KMS-11 (cell line): ENCODE results near the gene GLI3.

Source experiments
- H2AFZ ChIP-seq: fragments of 200-600 bp; sonication (generic); 2 replicates; pipeline ENCODE4 v1.6.1; 2016; ENCODE audit warnings: antibody characterized with exemption, mixed run types, low read depth
- H3K27ac ChIP-seq: fragments of 200-600 bp; sonication (generic); 2 replicates; pipeline ENCODE4 v1.6.1; 2016; ENCODE audit warnings: mild to moderate bottlenecking, mixed run types
- H3K27me3 ChIP-seq: fragments of 200-600 bp; sonication (generic); 2 replicates; pipeline ENCODE4 v1.6.1; 2017; ENCODE audit warnings: mild to moderate bottlenecking, low read depth, mixed run types, moderate library complexity; ENCODE audit not compliant: insufficient read depth
- H3K36me3 ChIP-seq: fragments of 200-600 bp; sonication (generic); 2 replicates; pipeline ENCODE4 v1.6.1; 2017; ENCODE audit warnings: mild to moderate bottlenecking, mixed run types; ENCODE audit not compliant: insufficient read depth
- H3K4me1 ChIP-seq: fragments of 200-600 bp; sonication (generic); 2 replicates; pipeline ENCODE4 v1.6.1; 2016; ENCODE audit warnings: mild to moderate bottlenecking, low read depth, mixed run types; ENCODE audit not compliant: poor library complexity, severe bottlenecking
- H3K4me2 ChIP-seq: fragments of 200-600 bp; sonication (generic); 2 replicates; pipeline ENCODE4 v1.7.0; 2016; ENCODE audit warnings: mild to moderate bottlenecking, mixed run types
- H3K4me3 ChIP-seq: fragments of 200-600 bp; sonication (generic); IDR thresholded peaks from 2 replicates; pipeline ENCODE4 v1.6.1; 2017; ENCODE audit warnings: low read depth, low read length, mixed read lengths; ENCODE audit not compliant: insufficient read depth
- H3K79me2 ChIP-seq: fragments of 200-600 bp; sonication (generic); 2 replicates; pipeline ENCODE4 v1.6.1; 2016; ENCODE audit warnings: low read depth, mixed run types; ENCODE audit not compliant: insufficient read depth
- H3K9ac ChIP-seq: fragments of 200-600 bp; sonication (generic); 2 replicates; pipeline ENCODE4 v1.6.1; 2016; ENCODE audit warnings: mild to moderate bottlenecking, mixed run types
- H4K20me1 ChIP-seq: fragments of 200-600 bp; sonication (generic); 2 replicates; pipeline ENCODE4 v1.6.1; 2016; ENCODE audit warnings: mild to moderate bottlenecking, mixed run types; ENCODE audit not compliant: insufficient read depth
- TF ChIP-seq, protein P1 (sequence below): fragments of 200-600 bp; sonication (generic); conservative IDR thresholded peaks from 2 replicates; pipeline ENCODE4 v1.6.1; 2017; ENCODE audit warnings: low read depth, mild to moderate bottlenecking, antibody characterized with exemption, low read length, moderate library complexity, mixed read lengths

GLI3 gene

DNA sequence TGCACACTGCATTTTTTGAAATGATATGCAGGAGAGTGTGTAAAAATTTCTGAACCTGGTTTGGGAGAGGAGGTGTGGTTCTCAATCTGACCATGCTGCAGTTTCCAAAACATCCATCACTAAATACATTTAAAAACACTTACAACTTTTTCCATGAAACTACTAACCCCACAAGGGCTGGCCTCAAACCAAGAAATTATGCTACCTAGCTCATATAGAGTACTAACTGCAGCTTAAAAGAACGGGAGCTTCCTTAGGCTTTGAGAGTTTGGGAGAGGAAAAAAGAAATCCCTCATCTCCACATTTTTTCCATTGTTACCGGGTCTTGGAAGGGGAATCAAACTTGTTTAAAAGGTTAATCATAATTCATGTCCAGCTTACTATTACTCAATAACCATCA is 214.2 kb downstream of the GLI3 start:
- H2AFZ ChIP-seq: no peak overlapping the region

DNA sequence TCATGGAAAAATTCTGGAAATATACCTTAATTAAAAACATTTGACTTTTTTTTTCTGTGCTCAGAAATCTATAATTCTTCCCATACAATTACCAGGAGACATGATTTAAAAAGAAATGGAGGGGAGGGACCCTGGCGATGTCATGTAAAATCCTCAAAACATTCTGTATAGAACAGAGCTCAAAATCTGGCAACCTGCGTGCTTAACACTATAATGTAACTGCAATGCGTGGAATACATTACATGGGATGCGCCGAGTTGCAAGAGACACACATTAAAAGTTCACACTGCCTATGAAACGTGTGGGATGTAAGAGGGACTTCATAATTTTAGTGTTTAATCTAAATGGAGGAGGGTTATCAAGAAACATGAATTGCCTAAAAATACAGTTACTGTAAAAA is 215.0 kb downstream of the GLI3 start:
- no peaks in the 10 kb centered on the region for H3K36me3 ChIP-seq
- no peaks in the 10 kb centered on the region for H3K27me3 ChIP-seq
- H4K20me1 ChIP-seq: no peaks in the 10 kb centered on the region
- H3K9ac ChIP-seq: no peak overlapping the region
- no peak overlapping the region for H3K4me2 ChIP-seq
- TF ChIP-seq, protein P1, sequence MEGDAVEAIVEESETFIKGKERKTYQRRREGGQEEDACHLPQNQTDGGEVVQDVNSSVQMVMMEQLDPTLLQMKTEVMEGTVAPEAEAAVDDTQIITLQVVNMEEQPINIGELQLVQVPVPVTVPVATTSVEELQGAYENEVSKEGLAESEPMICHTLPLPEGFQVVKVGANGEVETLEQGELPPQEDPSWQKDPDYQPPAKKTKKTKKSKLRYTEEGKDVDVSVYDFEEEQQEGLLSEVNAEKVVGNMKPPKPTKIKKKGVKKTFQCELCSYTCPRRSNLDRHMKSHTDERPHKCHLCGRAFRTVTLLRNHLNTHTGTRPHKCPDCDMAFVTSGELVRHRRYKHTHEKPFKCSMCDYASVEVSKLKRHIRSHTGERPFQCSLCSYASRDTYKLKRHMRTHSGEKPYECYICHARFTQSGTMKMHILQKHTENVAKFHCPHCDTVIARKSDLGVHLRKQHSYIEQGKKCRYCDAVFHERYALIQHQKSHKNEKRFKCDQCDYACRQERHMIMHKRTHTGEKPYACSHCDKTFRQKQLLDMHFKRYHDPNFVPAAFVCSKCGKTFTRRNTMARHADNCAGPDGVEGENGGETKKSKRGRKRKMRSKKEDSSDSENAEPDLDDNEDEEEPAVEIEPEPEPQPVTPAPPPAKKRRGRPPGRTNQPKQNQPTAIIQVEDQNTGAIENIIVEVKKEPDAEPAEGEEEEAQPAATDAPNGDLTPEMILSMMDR: no peak
- H3K79me2 ChIP-seq: no peaks in the 10 kb centered on the region
- no peak overlapping the region for H2AFZ ChIP-seq
- H3K27ac ChIP-seq: no peak overlapping the region
- H3K4me1 ChIP-seq: no peaks in the 10 kb centered on the region
- no peak overlapping the region for H3K4me3 ChIP-seq

More for the DNA sequence above, 214.2 kb downstream of the GLI3 start:
- Histone ChIP-seq H4K20me1 (no peaks in the 10 kb centered on the region), H3K9ac (no peak overlapping the region), H3K79me2 (no peaks in the 10 kb centered on the region), H3K4me2 (no peak overlapping the region), H3K4me1 (no peaks in the 10 kb centered on the region), H3K4me3 (no peak overlapping the region), H3K27me3 (no peaks in the 10 kb centered on the region), H3K36me3 (no peaks in the 10 kb centered on the region), H3K27ac (no peak overlapping the region)
- TF ChIP-seq, protein P1: no peak

DNA sequence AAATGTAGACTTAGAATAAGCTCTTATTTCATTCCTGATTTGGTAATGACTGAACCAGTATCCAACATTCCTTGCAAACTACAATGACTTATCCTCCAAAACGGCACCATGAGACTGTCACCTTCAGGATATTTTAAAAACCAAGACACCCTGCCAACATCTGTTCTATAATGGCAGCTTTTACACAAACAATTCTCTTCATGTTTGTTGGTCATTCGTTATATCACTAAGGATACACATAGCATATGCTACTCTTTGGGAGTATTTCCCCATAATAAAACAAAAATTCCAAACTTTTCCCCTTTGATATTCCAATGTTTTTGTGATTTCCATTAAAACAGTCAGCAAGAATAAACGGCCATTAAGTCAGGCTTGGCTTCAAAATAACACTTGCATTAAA is 215.4 kb downstream of the GLI3 start:
- Histone ChIP-seq H3K36me3 (no peaks in the 10 kb centered on the region), H3K4me3 (no peak overlapping the region), H2AFZ (no peak overlapping the region), H3K79me2 (no peaks in the 10 kb centered on the region), H4K20me1 (no peaks in the 10 kb centered on the region), H3K4me1 (no peaks in the 10 kb centered on the region), H3K27ac (no peak overlapping the region), H3K27me3 (no peaks in the 10 kb centered on the region), H3K9ac (no peak overlapping the region), H3K4me2 (no peak overlapping the region)
- TF ChIP-seq, protein P1: no peak

DNA sequence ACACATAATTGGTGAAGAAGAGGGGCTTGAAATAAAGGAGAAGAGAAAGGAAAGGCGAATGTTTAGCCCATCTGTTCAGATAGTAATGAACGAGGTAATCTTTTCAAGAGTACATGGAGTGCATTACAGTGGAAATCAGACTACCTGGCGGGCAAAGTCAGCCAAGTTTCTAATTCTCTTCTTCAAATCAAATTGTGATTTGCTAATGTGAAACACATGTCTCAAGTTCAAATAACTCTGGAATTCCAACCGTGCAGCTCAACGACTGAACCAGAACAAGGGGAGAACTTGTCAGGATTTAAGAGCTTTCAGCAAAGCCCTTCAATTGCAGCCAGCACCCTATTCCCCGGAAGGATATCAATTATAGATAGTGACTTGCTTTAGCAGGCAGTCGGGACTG is 216.9 kb downstream of the GLI3 start:
- H3K9ac ChIP-seq: no peak overlapping the region
- no peak overlapping the region for H2AFZ ChIP-seq
- H3K4me3 ChIP-seq: no peak overlapping the region
- no peaks in the 10 kb centered on the region for H3K4me1 ChIP-seq
- no peaks in the 10 kb centered on the region for H3K36me3 ChIP-seq
- TF ChIP-seq, protein P1: no peak
- H4K20me1 ChIP-seq: no peaks in the 10 kb centered on the region
- no peak overlapping the region for H3K27ac ChIP-seq
- H3K27me3 ChIP-seq: no peaks in the 10 kb centered on the region
- H3K4me2 ChIP-seq: no peak overlapping the region
- H3K79me2 ChIP-seq: no peaks in the 10 kb centered on the region
